Measurements from ENCODE around the gene HSPB1.

DNA sequence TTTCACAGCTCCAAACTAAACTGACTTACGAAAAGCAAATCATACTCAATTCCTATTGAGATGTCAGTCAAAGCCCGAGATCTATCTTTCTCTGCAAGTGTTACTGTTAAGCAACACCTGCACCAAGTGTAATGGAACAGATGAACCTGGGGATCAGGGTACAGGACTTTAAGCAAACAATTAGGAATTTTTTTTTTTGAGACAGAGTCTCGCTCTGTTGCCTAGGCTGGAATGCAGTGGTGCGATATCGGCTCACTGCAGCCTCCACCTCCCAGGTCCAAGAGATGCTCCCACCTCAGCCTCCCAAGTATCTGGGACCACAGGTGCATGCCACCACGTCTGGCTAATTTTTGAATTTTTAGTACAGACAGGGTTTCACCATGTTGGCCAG lies 41.5 kb downstream of the HSPB1 start:
- TF ChIP-seq POLR2A (IDR thresholded peaks at IDR 0.05) = no peak
- TF ChIP-seq, protein P1, sequence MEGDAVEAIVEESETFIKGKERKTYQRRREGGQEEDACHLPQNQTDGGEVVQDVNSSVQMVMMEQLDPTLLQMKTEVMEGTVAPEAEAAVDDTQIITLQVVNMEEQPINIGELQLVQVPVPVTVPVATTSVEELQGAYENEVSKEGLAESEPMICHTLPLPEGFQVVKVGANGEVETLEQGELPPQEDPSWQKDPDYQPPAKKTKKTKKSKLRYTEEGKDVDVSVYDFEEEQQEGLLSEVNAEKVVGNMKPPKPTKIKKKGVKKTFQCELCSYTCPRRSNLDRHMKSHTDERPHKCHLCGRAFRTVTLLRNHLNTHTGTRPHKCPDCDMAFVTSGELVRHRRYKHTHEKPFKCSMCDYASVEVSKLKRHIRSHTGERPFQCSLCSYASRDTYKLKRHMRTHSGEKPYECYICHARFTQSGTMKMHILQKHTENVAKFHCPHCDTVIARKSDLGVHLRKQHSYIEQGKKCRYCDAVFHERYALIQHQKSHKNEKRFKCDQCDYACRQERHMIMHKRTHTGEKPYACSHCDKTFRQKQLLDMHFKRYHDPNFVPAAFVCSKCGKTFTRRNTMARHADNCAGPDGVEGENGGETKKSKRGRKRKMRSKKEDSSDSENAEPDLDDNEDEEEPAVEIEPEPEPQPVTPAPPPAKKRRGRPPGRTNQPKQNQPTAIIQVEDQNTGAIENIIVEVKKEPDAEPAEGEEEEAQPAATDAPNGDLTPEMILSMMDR (IDR thresholded peaks at IDR 0.05) = no peak

Data from uterus (tissue), 2 donors.